Panc1 (cell line): Measurements from ENCODE around the gene CLMP. TPM values are rescaled to one million over a fixed set of nuclear protein-coding genes. Genes with fewer than 3 reads are reported as not detected.

ENCODE experiments used
- ATAC-seq: fragments of 200-7000 bp; cut with Tn5 transposase; 2 replicates; pipeline ENCODE4 v1.9.1; 2020; ENCODE audit warnings: mild to moderate bottlenecking, moderate library complexity
- BruUV-seq: library from RNA; stranded (reverse); fragments of 400-500 nt; replicated peaks from 2 replicates; lab custom pipeline; 2021; lab: Mats Ljungman, UMichigan
- CTCF ChIA-PET: fragments of 300-600 bp; sonication (Branson Sonifier 250); formaldehyde crosslinking; loops from one replicate; lab custom pipeline; 2022; ENCODE audit warnings: antibody characterized with exemption; lab: Charles Lee
- POLR2A ChIA-PET: fragments of 300-600 bp; sonication (Branson Sonifier 250); formaldehyde crosslinking; loops from one replicate; lab custom pipeline; 2022; ENCODE audit warnings: antibody characterized with exemption; lab: Charles Lee
- DNase-seq: peaks from one replicate; pipeline ENCODE4 v3.0.0-alpha.2; 2010; ENCODE audit warnings: low read depth, low spot score
- H3K27ac ChIP-seq: 2 replicates; pipeline ENCODE4 v1.5.1; 2011; ENCODE audit warnings: mild to moderate bottlenecking, low read length, inconsistent platforms
- H3K27me3 ChIP-seq: fragments of 200-500 bp; sonication (Bioruptor generic); 2 replicates; pipeline ENCODE4 v1.6.0; 2014; ENCODE audit warnings: low read length, inconsistent platforms; ENCODE audit not compliant: control insufficient read depth, insufficient read depth
- H3K36me3 ChIP-seq: fragments of 200-500 bp; sonication (Bioruptor generic); 2 replicates; pipeline ENCODE4 v1.5.1; 2014; ENCODE audit warnings: inconsistent platforms, mild to moderate bottlenecking, low read length, moderate library complexity; ENCODE audit not compliant: control insufficient read depth, insufficient read depth
- H3K4me1 ChIP-seq: 2 replicates; pipeline ENCODE4 v1.5.1; 2011; ENCODE audit warnings: inconsistent platforms, mild to moderate bottlenecking, low read length, moderate library complexity; ENCODE audit not compliant: control insufficient read depth, insufficient read depth
- H3K4me3 ChIP-seq, 2 experiments: 2 replicates each; pipeline ENCODE4 v1.5.1; 2011 to 2012; ENCODE audit warnings: low read depth in 2 of 2, low read length in 2 of 2, mild to moderate bottlenecking in 2 of 2, inconsistent platforms in 1 of 2, moderate library complexity in 1 of 2
- H3K9me3 ChIP-seq: fragments of 200-500 bp; sonication (Bioruptor generic); 2 replicates; pipeline ENCODE4 v1.5.1; 2014; ENCODE audit warnings: low read depth, mild to moderate bottlenecking, inconsistent platforms, low read length, moderate library complexity; ENCODE audit not compliant: control insufficient read depth, insufficient read depth
- POLR2AphosphoS5 ChIP-seq: IDR thresholded peaks from 2 replicates; pipeline ENCODE4 v1.6.1; 2012; ENCODE audit warnings: mild to moderate bottlenecking, low read depth, low read length, moderate library complexity
- SIN3A ChIP-seq: IDR thresholded peaks from 2 replicates; pipeline ENCODE4 v1.6.1; 2012; ENCODE audit warnings: low read depth, mild to moderate bottlenecking, low read length, moderate library complexity, borderline replicate concordance; ENCODE audit not compliant: insufficient read depth
- TCF7L2 ChIP-seq: IDR thresholded peaks from 2 replicates; pipeline ENCODE4 v1.6.1; 2011; ENCODE audit warnings: mild to moderate bottlenecking, low read depth, low read length, inconsistent platforms
- in situ Hi-C: cut with HindIII; loops from 2 replicates; pipeline ENCODE4 v1.10.0; 2016; ENCODE audit warnings: low sequenced_read_pairs, low pct_unique_long_range_greater_than_20kb
- intact Hi-C: fragments of 100-400 bp; cut with micrococcal nuclease; formaldehyde crosslinking; loops from one replicate; pipeline ENCODE4 v1.10.0; 2022; ENCODE audit not compliant: unreplicated experiment
- total RNA-seq: library from RNA; stranded (reverse); gene quantifications from one replicate; pipeline ENCODE4 v1.2.1, GENCODE V29; 2021; ENCODE audit not compliant: unreplicated experiment
- TF ChIP-seq, protein P1 (sequence below): fragments of 450-650 bp; IDR thresholded peaks from 2 replicates; pipeline ENCODE4 v1.5.1; 2017; ENCODE audit warnings: mild to moderate bottlenecking
- TF ChIP-seq, protein P2 (sequence below), 2 experiments: IDR thresholded peaks; 2 replicates each; pipeline ENCODE4 v1.6.1; 2011 to 2012; ENCODE audit warnings: low read depth in 2 of 2, control low read depth in 1 of 2, low read length in 1 of 2, mild to moderate bottlenecking in 1 of 2, moderate library complexity in 1 of 2; ENCODE audit not compliant: insufficient read depth in 1 of 2

CLMP gene
- total RNA-seq, 1 experiment from 2014 or later: 1.5 TPM

DNA sequence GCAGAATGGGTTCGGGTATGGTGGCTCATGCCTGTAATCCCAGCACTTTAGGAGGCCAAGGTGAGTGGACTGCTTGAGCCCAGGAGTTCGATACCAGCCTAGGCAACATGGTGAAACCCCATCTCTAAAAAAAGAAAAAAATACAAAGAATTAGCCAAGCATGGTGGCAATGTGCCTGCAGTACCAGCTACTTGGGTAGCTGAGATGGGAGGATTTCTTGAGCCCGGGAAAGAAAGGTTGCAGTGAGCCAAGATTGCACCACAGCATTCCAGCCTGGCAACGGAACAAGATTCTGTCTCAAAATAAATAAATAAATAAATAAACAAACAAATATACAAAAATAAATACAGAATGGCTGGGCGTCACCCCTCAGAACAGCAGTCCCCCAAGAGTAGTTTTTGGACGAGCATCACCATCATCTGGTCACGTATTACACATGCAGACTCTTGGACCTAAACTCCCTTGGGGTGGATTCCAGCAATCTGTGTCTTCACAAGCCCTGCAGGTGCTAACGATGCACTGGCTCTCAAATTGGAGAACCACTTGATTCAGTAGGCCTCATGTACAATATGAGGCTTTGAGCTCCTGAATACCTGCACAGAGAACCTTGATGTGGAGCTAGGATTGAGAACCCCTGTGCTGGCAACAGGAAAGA is 33.5 kb downstream of the CLMP start:
- no TSS peak for BruUV-seq

DNA sequence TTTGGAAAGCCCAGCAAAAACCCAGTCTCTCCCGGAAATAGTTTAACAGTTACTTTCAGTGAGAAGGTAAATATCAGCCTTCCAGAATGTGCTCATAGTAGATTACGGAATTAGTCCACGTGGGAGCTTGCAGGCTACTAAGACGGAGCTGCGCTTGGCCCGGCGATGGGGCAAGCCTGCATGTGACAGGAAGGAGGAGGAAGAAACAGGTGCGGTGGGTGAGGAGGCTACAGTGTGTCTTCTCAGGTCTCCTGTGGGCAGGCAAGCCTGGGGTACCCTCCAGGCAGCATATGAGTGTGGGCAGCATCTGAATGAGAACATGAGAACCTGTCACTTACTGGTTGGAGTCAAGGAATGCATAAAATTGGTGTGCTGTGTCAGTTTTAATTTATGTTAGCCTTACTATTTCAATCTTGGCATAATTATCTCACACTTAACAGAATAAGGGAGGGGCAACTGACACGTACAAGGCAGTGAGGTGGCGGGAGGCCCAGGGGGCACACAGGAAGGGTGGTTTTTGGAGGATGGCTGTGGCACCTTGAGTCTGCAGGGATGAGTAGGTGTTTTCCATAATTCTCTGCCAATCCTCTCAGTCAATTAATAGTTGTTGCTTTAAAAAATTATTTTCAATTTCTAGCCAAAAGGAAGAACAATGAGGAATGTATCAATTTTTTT is 35.7 kb downstream of the CLMP start:
- intact Hi-C loops (no loop called here), in situ Hi-C loops (no loop called here)
- no peak overlapping the region for H3K27ac ChIP-seq
- CTCF ChIA-PET: no interaction called here
- no TSS peak for BruUV-seq
- no peaks in the 10 kb centered on the region for H3K36me3 ChIP-seq
- DNase-seq (no peak), ATAC-seq (no peak)
- no peak overlapping the region for H3K4me3 ChIP-seq
- H3K27me3 ChIP-seq: no peaks in the 10 kb centered on the region
- no peaks in the 10 kb centered on the region for H3K4me1 ChIP-seq
- POLR2A ChIA-PET: no interaction called here
- no peaks in the 10 kb centered on the region for H3K9me3 ChIP-seq
- no peak for TF ChIP-seq TCF7L2
- no peak for TF ChIP-seq SIN3A
- TF ChIP-seq, protein P1, sequence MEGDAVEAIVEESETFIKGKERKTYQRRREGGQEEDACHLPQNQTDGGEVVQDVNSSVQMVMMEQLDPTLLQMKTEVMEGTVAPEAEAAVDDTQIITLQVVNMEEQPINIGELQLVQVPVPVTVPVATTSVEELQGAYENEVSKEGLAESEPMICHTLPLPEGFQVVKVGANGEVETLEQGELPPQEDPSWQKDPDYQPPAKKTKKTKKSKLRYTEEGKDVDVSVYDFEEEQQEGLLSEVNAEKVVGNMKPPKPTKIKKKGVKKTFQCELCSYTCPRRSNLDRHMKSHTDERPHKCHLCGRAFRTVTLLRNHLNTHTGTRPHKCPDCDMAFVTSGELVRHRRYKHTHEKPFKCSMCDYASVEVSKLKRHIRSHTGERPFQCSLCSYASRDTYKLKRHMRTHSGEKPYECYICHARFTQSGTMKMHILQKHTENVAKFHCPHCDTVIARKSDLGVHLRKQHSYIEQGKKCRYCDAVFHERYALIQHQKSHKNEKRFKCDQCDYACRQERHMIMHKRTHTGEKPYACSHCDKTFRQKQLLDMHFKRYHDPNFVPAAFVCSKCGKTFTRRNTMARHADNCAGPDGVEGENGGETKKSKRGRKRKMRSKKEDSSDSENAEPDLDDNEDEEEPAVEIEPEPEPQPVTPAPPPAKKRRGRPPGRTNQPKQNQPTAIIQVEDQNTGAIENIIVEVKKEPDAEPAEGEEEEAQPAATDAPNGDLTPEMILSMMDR: no peak
- TF ChIP-seq POLR2AphosphoS5: no peak
- TF ChIP-seq, protein P2, sequence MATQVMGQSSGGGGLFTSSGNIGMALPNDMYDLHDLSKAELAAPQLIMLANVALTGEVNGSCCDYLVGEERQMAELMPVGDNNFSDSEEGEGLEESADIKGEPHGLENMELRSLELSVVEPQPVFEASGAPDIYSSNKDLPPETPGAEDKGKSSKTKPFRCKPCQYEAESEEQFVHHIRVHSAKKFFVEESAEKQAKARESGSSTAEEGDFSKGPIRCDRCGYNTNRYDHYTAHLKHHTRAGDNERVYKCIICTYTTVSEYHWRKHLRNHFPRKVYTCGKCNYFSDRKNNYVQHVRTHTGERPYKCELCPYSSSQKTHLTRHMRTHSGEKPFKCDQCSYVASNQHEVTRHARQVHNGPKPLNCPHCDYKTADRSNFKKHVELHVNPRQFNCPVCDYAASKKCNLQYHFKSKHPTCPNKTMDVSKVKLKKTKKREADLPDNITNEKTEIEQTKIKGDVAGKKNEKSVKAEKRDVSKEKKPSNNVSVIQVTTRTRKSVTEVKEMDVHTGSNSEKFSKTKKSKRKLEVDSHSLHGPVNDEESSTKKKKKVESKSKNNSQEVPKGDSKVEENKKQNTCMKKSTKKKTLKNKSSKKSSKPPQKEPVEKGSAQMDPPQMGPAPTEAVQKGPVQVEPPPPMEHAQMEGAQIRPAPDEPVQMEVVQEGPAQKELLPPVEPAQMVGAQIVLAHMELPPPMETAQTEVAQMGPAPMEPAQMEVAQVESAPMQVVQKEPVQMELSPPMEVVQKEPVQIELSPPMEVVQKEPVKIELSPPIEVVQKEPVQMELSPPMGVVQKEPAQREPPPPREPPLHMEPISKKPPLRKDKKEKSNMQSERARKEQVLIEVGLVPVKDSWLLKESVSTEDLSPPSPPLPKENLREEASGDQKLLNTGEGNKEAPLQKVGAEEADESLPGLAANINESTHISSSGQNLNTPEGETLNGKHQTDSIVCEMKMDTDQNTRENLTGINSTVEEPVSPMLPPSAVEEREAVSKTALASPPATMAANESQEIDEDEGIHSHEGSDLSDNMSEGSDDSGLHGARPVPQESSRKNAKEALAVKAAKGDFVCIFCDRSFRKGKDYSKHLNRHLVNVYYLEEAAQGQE (IDR thresholded peaks at IDR 0.05; ENCODE audit: insufficient read depth in 1 of 2, low read depth in 2 of 2, low read length in 1 of 2): no peak

More for the DNA sequence above, 33.5 kb downstream of the CLMP start:
- in situ Hi-C loops (no loop called here), intact Hi-C loops (no loop called here)
- Histone ChIP-seq H3K9me3 (no peaks in the 10 kb centered on the region), H3K4me1 (no peaks in the 10 kb centered on the region), H3K36me3 (no peaks in the 10 kb centered on the region), H3K27ac (no peak overlapping the region), H3K4me3 (no peak overlapping the region), H3K27me3 (no peaks in the 10 kb centered on the region)
- no peak for DNase-seq
- POLR2A ChIA-PET: no interaction called here
- ATAC-seq: no peak
- TF ChIP-seq, protein P2 (IDR thresholded peaks at IDR 0.05; ENCODE audit: insufficient read depth in 1 of 2, low read depth in 2 of 2, low read length in 1 of 2): no peak
- no peak for TF ChIP-seq POLR2AphosphoS5
- TF ChIP-seq SIN3A: no peak
- TF ChIP-seq, protein P1: no peak
- no peak for TF ChIP-seq TCF7L2
- CTCF ChIA-PET: no interaction called here
